DMS 273 treated with DMSO at 0.1 percent for 48 hours (cell line): ENCODE data around the gene MGMT.

ENCODE experiments used
- DNase-seq: peaks from one replicate; lab custom pipeline; 2025; lab: John Stamatoyannopoulos, UW

Gene MGMT

DNA sequence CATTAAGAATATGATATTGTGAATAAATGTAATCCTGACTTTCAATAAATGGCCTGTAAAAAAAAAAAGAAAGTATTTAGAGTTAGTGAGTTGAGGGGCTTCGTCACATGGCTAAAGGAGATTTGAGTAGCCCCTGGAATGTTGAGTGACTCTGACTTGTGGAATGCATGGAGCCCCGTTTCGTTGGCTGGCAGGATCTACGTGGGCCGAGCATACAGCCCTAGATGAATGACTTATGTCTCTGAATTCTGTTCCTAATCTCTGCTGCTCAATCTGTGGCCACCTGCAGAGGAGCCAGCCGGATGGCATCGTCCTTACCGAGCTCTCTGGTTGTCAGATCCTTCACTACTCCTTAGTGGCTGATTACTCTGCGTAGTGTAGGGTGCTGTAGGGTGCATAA, 155.7 kb downstream of the MGMT start:
- DNase-seq, result no peak

DNA sequence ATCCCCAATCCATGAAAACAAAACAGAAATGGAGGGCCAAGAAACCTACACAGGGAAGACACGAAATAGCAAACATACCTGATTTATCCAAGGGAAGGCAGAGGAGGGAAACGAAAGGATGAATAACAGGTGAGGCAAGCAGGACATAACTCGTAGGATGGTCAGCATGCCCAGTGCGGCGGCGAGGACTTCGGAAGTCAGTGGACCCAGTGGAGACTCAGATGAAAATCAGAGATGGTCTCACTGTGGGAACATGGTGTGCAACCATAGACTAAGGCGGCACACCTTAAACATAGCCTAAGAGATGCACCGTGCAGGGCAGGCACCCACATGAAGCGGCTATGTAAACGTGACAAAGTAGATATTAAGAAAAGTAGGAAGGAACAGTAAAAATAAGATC, 157.5 kb downstream of the MGMT start:
- no peak for DNase-seq

DNA sequence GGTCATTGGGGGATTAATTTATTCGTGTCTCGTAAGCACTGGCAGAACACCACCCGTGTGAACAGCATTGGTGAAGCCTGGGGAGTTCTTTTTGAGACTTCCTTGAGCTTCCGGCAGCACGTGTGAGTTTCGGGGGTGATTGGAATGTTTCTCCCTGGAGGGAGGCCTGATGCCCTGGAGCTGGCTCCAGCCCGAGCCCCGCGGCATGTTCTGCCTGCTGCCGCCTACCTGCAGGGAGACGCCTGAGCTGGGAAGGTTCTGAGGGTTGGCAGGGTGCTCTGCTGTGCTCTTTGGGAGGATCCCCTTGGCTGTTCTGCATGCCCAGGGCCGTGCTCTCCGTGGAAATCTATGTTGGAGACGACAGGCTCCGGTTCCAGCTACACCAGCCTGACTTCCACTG, 159.3 kb downstream of the MGMT start:
- DNase-seq, result no peak

DNA sequence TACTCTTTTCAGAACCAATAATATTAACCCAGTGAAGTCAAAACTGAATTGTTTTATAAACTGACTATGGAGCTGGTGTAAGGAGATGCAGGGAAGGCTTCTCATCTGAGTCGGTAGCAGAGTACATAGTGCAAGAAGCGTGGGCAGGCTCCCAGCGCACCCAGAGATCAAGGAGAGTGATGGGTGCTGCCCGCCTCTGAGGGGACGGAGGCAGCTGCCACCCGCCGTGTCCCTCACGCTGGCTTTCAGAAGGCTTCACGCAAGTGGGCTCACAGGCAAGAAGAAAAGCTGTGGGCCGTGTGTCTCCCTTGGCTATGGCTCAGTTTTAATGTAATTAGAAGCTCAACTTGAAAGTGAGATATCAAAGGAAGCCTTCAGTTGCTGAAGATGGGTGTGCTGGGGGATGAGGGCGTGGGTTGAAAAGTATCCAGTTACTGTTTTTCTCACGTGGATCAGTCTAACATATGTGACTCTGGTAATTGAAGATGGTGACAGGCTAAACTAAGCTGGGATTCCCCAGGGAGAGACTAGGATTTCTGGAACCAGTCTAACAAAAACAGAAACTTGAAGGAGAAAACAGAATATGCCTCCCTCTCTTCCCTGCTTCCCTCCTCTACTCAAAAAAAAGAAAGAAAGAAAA, 159.9 kb downstream of the MGMT start:
- DNase-seq, result peak; percentile 60

DNA sequence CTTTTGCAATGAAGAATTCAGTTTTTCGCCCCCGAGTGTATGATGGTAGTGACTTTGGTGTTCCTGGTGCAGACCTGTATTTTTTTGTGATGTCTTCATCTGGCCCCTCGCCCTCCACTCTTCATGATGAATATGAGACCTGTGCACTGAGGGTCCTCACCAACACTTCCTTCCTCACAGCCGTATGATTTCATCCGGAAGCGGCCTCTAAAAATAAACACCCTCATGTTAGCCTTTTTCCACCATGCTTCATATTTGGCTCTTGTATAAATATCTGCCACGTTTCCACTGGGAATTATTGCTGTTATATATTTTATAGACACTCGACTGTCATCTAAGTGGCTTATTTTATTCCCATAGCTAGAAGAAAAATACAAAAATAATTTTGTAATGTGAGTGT, 160.4 kb downstream of the MGMT start:
- DNase-seq, result no peak

DNA sequence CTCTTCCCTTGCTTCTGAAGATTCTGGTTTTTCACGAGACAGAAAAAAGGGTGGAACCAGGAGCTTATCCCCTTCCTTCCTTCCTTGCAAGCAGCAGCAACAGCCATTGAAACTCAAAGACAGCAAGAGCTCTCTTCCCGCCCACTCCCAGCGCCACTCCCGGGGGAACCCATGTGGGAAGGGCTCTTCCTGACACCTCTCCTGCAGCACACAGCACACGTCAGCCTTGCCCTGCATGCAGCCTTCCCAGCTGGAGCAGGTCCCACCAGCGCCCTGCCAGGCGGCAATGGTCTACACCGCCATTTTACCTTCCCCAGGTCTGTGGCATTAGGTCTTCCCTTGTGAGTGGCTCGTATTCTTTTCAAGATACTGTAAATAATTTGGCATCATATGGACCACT, 161.8 kb downstream of the MGMT start:
- no peak for DNase-seq

DNA sequence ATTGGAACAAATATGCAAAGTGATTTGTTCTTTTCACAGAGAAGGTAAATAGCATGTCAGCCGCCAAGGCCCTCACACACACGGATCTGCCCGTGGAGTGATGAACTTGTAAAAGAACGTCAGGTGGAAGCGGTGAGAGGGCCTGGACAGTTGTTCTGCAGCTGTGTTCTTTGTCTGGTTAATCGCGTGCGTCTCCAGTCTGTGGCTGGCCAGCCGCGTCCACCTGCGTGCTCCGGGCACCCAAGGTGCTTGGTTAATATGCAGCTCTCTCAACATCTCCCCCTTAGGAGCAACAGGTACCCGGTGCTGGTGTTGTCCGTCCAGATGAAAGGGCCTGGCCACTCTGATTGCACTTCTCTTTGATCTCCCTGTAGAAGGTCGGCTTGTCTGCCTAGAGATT, 162.9 kb downstream of the MGMT start:
- no peak for DNase-seq

DNA sequence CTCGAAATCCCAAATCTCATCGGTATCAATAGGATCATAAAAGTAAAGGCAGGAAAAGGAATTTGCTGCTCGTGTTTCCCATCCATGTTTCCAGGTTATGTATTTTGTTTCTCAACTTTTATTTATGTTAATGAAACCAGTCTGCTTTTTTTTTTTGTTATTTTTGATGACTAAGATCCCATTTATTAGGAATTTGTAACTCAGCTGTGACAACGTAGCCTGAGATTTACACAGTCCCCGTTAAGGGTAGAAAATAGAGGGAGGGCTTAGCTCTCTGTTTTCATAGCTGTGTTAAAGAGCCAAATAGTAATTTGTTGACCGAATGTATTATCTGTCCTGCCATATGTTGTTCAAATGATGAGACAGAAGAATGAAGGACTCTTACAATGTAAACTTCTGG, 164.0 kb downstream of the MGMT start:
- DNase-seq, result no peak

DNA sequence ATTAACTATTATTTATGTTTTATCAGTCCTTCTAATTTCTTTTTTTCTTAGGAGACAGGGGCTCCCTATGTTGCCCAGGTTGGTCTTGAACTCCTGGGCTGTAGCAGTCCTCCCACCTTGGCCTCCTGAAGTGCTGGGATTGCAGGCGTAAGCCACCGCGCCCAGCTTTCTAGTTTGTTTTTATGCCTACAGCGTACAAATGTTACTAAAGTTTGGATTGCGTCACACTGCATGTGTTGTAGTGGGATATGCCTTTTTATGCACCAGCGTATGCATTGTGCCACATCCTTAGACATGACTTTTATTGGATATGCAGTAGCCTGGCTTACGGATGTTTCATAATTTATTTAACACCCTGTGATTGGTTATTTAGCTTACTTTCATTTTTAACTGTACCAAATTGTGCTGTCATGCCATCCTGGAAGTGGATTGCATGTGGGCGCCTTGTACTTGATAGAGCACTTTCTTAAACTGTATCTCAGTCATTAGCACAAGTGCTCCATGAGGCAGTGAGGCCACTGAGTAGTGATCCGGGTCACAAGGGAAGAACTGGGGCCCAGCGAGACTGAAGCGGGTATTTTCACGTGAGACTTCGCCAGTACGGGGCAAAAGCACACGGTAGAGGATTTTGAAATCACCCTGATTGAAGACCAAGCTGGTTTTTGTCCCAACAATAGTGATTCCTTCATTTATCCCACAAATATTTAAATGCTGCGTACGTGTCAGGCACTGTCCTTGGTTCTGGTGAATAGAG, 165.0 kb downstream of the MGMT start:
- DNase-seq, result no peak

DNA sequence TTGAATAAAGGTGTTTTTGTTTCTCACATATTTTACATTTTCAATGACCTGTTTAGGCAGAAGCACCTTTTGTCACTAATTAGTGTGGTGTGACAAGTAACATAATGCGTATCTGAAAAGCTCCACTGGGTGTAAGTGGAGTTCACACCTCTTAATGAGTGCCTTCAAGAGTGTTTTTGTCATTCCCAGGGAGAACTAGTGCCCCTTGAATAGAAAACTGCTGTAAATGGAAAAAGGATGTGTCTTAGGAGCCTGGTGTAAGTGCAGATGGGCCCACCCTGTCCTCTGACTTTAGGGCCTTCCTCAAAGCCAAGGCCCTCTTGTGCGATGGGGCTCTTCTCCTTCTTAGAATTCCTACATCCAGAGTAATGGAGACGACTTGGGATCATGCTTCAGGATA, 170.0 kb downstream of the MGMT start:
- no peak for DNase-seq

DNA sequence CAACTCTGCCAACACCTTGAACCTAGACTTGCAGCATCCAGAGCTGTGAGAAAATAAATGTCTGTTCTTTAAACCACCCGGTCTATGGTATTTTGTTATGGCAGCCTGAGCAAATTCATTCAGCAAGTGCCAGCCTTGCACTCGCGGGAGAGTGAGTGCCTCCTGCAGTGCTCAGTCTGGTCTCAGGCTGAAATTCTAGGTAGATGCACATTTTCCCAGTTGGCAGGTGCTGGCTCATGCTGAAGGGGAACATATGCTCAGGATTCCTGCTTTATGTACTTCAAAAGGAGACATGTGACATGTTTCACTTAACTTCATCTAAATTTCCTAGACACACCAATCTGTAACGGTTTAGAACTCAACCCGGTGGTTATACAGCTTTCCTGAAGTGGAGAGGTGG, 170.8 kb downstream of the MGMT start:
- DNase-seq, result no peak

DNA sequence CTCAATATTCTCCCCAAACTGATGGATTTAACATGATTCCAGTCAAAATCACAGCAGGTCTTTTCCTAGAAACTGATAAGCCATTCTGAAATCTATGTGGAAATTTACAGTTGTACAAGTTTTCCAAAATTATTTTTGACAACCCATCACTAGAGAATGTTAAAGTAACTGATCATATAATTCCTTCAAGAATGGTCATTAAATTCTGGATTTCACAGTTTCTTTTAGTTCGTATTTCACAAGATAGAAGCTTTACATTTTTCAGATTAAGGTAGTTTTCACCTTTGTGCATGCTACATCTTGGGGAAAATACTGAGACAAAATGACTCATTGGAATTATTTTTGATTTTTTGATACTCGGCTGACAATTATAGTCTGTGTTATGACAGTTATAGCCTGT, 174.3 kb downstream of the MGMT start:
- DNase-seq, result no peak

DNA sequence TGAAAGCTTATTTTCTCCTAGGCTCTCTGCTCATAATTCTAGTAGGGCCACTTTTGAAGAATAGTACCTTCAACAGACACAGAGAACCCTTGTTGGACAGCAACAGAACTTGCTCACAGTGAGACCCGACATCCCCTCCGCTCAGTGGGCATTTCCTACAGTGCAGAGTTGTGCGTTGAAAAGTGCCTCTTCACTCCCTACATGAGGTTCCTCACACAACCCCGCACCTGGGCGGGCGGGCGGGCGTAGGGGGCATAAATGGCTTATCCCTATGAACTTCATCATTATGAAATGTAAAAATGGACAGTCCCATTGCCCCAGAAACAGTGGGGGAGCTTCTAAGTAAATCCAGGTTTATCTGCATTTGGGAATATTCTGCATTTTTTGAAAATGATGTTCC, 174.9 kb downstream of the MGMT start:
- no peak for DNase-seq

DNA sequence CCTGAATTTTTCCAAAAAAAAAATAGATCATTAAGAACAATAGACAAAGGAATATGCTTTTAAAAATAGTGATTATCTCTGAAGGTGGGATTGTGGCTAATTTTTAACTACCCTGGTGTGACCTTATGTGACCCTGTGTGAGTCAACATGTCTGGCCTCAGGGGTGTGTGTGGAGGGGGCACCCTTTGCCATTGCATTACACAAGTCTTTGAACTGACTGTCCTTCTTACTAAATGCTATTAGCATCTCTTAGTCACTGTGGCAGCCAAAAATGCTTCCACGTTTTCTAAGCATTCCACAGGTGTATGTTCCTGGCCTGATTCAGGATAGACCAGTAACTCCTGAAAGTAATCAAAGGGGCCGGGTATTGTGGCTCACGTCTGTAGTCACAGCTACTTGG, 175.4 kb downstream of the MGMT start:
- DNase-seq, result no peak

DNA sequence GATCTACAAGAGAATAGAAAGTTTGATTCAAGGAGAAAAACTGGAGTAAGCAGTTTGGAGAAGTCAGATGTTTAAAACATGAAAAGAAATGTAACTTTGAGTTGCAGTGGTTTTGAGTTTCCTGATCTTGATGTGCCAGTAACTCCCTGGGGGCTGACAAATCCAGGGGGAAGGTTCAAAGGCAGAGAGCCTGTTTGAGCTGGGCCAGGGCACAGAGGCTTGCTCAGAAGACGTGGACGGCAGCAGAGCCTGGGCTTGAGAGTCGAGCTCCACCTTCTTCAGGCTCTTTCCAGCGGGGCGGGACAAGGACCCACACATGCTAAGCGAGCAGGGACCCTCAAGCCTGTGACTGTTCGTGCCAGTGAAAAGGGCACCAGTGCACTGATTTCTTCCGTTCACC, 176.2 kb downstream of the MGMT start:
- no peak for DNase-seq

DNA sequence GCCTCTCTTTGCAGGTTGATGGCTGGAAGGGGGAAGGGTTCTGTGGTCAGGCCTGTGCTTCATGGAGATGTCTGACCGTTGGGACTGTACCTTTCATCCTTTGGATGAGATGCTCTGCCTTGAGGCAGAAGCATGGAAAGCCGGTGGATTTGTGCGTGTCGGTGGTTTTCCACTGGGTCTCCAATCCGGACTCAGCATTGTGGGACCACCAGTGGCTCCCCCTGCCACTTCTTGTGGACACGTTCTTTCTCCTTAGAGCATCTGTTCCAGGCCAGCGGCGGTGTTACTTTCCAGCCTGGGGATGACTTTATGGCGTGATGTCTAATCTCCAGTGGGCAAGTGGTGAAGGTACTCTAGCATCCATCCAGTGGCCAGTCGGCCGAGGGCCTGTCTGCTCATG, 178.4 kb downstream of the MGMT start:
- no peak for DNase-seq

DNA sequence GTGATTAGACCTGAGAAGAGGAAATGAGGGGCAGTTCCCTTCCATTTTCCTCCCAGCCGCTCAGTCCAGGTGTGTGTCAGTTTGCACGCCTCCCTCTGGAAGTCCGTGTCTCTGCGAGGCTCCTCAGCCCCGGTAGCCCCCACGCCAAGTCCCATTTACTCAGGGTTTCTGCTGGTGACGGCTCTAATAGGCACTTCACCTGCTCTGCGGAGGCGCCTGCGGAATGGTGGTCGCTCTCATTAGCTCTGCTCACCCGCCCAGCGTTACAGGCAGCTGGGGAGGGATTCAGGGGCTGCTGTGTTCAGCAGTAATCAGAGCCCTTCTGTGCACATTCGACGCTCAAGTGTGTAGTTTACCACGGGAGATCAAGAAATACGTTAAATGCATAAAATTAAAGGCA, 179.9 kb downstream of the MGMT start:
- no peak for DNase-seq

DNA sequence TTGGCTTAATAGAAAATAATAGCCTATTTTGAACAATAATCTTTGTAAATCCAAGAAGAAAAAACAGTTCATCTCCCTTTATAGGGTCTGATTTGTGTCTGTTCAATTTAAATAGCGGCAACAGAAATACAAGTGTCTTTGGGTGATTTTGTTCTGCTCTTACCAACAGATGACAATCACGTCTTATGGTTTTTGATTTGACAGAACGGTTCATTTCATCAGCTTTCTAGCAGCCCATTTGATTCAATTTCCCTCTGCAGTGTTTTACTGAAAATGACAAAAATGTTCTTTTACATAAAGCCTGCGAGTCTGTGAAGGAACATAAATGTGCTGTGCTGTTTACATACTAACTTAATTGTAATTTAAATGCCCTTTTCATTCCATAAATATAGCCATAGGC, 180.5 kb downstream of the MGMT start:
- DNase-seq, result no peak

DNA sequence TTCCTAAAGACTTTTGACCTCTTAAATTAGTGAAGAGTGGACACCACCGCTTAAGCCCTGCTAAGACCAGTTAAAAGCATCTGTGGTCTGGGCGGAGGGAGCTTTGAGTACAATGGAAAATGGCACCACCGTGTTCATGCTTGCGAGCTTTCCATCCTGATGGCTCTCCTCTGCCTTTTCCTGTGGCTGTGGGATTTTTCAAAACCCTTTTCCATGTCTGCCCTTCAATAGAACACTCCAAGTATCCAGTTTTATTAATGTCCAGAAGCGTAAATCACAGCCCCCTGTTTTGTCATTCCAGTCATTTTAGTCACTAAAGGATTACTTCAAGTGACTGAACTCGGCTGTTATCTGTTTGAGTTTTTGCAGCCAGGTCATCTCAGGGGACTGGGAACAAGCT, 181.8 kb downstream of the MGMT start:
- DNase-seq, result no peak

DNA sequence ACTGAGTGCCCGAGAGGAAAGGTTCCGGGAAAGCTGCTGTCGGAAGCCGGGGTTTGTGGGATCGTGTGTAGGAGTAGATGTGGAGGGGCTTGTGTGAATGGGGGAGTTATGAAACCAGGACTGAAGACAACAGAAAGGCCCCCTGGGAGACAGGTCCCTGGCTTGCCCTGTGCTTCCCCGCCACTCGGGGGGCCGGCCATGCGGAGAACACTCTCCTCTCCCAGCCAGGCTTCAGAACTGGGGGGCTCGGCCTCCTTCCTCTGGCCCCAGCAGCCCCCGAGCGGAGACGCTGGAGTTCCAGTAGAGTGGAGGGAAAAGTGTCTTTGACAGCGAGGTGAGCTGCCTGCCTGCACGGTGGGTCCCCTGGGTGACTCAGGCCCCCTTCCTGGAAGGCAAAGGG, 185.0 kb downstream of the MGMT start:
- DNase-seq, result no peak

DNA sequence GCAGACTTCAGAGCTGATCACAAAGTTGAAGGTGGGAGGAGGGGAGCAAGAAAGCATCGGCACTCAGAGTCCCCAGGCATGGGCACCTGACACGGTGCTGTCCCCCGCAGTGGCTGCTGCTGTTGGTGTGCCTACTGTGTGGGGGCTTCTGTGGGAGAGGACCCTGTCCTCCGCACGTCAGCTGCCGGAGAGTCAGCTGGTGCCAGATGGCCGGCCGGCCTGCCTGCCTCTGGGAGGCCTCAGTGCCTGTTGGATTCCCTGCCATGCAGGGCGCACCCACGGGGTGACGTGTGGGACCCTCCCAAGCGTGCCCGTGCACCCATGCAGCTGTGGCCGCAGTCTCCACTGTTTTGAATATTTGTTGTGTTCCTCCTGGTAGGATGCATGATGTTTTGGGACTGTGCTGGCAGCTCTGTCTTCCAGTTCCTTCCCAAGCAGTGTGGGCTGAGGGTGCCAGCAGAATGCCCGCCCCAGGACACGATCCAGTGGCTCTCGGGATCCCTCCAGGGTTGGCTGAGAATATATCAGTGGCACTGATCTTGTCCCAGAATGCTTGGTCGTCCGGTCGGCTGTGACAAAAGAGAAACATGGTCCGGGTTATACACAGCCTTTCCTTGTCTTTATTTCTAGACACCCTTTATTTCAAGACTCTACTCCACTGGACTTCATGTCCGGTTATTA, 185.6 kb downstream of the MGMT start:
- no peak for DNase-seq

DNA sequence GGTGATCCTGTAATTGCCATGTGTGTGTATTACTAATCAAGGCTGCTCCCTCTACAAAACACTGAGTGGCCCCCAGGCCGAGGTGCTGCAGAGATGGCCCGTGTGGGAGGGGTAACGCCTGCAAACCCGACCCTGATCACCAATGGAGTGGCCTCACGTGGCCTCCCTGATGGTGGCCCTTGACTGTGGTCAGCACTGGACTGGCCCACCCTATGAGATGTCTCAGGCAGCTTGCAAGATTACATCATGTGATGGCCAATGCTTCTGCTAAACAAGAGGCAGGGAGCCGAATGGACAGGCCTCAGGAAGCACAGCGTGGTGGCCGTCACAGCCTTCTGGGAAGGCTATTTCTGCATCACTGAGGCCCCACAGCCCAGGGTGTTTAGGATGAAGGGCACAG, 186.4 kb downstream of the MGMT start:
- DNase-seq, result no peak

DNA sequence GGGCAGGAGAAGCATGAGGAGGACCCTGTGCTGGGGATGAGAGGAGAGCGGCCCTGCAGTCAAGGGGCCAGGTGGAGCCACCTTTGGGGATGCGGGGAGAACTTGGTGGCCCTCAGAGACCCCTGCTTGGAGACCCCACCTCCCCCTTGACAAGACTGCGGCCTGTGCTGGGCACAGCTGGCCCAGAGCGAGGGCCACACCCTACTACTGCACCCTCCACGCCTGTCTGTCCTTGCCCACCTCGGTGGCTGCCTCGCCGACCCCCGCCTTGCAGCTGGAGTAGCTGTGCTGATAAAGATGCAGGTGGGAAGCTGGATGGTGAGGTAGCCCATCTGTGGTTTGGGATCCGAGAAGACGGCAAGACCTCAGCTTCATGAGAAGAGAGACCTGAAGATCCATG, 186.8 kb downstream of the MGMT start:
- DNase-seq, result no peak

DNA sequence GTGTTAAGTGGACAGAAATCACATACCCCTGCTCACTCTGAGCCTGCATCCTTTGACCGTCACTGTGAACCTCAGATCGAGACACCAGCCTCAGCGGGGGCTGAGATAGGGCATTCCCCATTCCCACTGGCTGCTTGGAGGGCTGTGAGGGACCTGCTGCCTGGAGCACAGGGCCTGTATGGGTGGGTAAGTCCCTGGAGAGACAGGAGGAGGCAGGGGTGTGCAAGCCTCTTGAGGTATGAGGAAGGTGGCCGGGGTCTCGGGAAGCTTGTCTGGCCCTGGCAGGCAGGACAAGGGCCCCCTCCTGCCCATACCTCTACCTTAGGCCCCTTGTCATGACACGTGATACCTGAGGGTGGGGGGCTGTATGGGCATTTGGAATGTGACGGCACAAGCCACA, 187.4 kb downstream of the MGMT start:
- DNase-seq, result no peak
